HG02981 (cell line): ENCODE data around the gene OTOG.

Experiments used
- ATAC-seq: cut with Tn5 transposase; IDR thresholded peaks from one replicate; pipeline ENCODE4 v1.9.1; 2021; ENCODE audit warnings: mild to moderate bottlenecking, moderate library complexity; ENCODE audit not compliant: unreplicated experiment

Gene OTOG

GRCh38 chr11:17602105-17603001 lies 55.3 kb downstream of the OTOG start:
- ATAC-seq, result no peak

- ATAC-seq, result no peak
Measured at GRCh38 chr11:17603056-17603825, 56.2 kb downstream of the OTOG start.

GRCh38 chr11:17604201-17604914 lies 57.3 kb downstream of the OTOG start:
- no peak for ATAC-seq

- ATAC-seq, result no peak
Measured at GRCh38 chr11:17604915-17605233, 57.8 kb downstream of the OTOG start.

GRCh38 chr11:17605651-17606122 lies 58.6 kb downstream of the OTOG start:
- ATAC-seq, result no peak

GRCh38 chr11:17606233-17607082 lies 59.4 kb downstream of the OTOG start:
- ATAC-seq, result no peak

- ATAC-seq, result no peak
Measured at GRCh38 chr11:17607083-17607429, 60.0 kb downstream of the OTOG start.

- no peak for ATAC-seq
Measured at GRCh38 chr11:17607591-17608570, 60.8 kb downstream of the OTOG start.

GRCh38 chr11:17608821-17609220 lies 61.8 kb downstream of the OTOG start:
- ATAC-seq, result no peak

- ATAC-seq, result no peak
Measured at GRCh38 chr11:17609291-17610084, 62.4 kb downstream of the OTOG start.

- no peak for ATAC-seq
Measured at GRCh38 chr11:17610085-17610894, 63.2 kb downstream of the OTOG start.

- no peak for ATAC-seq
Measured at GRCh38 chr11:17611049-17611448, 64.0 kb downstream of the OTOG start.

- ATAC-seq, result no peak
Measured at GRCh38 chr11:17611503-17612220, 64.6 kb downstream of the OTOG start.

GRCh38 chr11:17612221-17613188 lies 65.4 kb downstream of the OTOG start:
- ATAC-seq, result no peak

GRCh38 chr11:17613428-17613962 lies 66.4 kb downstream of the OTOG start:
- ATAC-seq, result no peak

- ATAC-seq, result no peak
Measured at GRCh38 chr11:17613983-17614382, 66.9 kb downstream of the OTOG start.
